AG04449 (cell line): ENCODE results near the gene ZNRF2.

Experiments used
- CTCF ChIA-PET: fragments of 350-600 bp; formaldehyde crosslinking; extraction: SDS; loops from one replicate; lab custom pipeline; 2021; ENCODE audit warnings: antibody characterized with exemption; lab: Yijun Ruan, JAX
- POLR2A ChIA-PET: fragments of 400-600, 350-600 bp; formaldehyde crosslinking; extraction: SDS; loops from one replicate; lab custom pipeline; 2020; ENCODE audit warnings: antibody characterized with exemption, inconsistent platforms; lab: Yijun Ruan, JAX
- DNase-seq: peaks from one replicate; pipeline ENCODE4 v3.0.0-alpha.2; 2010; ENCODE audit warnings: low read depth, low spot score
- H3K4me3 ChIP-seq: 2 replicates; pipeline ENCODE4 v1.5.1; 2011; ENCODE audit warnings: low read depth, mild to moderate bottlenecking, control low read depth, low read length
- CTCF ChIP-seq: IDR thresholded peaks from one replicate; pipeline ENCODE4 v1.5.1; 2011; ENCODE audit warnings: mild to moderate bottlenecking, moderate library complexity, low read length, control low read depth, inconsistent platforms; ENCODE audit not compliant: insufficient read depth; ENCODE audit errors: missing control alignments

The ZNRF2 gene

GRCh38 chr7:30349170-30349569 lies 64.8 kb downstream of the ZNRF2 start:
- ChIA-PET CTCF (interaction anchor here (0.9 to 2.1 kb wide), 4 partner anchors 12 to 176 kb away, joined by 3 to 8 read pairs (median 3); no protein-coding TSS in a partner anchor), POLR2A (no interaction called here)
- no peak for DNase-seq
- TF ChIP-seq CTCF = no peak
- H3K4me3 ChIP-seq = no peak overlapping the region

DNA sequence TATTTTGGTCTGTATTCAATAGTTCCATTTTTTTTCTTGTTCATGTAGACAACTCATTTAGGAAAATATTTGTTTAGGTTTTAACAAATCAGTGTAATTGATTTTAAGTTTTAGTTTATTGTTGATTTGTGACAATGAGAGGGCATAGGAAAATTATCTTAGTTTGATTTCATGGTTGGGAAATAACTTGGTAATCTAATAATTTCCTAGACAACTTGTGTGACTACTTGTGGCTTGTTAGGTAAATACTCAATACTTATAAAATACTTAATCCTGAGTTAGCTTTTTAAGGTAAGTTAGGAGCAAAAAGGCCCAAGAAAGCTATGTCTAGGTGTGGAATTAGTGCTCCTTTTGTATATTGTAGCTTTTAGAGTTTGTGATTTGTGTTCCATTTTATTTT lies 65.4 kb downstream of the ZNRF2 start:
- no peak for DNase-seq
- no peak overlapping the region for H3K4me3 ChIP-seq
- ChIA-PET POLR2A (no interaction called here), CTCF (interaction anchor here (0.8 to 2.1 kb wide), 3 partner anchors 13 to 63 kb away, joined by 3 to 8 read pairs (median 3); no protein-coding TSS in a partner anchor)
- no peak for TF ChIP-seq CTCF

GRCh38 chr7:30351286-30351685 lies 66.9 kb downstream of the ZNRF2 start:
- POLR2A ChIA-PET = no interaction called here
- no peak for DNase-seq
- no peak overlapping the region for H3K4me3 ChIP-seq
- TF ChIP-seq CTCF = no peak
- CTCF ChIA-PET = interaction anchor here (1.0 kb wide), 1 partner anchor 62 kb away, joined by 4 read pairs; no protein-coding TSS in a partner anchor

DNA sequence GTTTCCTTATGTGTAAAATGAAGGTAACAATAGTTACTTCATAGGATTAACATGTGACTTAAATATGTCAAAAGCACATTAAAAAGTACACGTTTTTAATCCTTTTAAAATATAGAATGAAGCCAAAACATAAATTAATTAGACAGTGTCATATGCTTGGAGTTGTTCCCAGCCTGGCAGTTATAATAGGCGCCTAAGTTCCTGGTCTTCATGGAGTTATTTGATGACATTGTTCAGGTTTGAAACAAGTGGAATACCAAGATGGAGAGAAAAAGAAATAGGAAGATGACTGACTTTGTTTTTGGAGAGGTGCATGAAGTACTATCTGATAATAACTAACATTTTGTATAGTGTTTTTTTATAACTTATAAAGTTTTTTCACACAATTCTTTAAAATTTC lies 67.3 kb downstream of the ZNRF2 start:
- no peak for DNase-seq
- ChIA-PET POLR2A (no interaction called here), CTCF (interaction anchor here (1.0 to 1.3 kb wide), 2 partner anchors 9 to 62 kb away, joined by 4 to 5 read pairs; no protein-coding TSS in a partner anchor)
- no peak overlapping the region for H3K4me3 ChIP-seq
- no peak for TF ChIP-seq CTCF

DNA sequence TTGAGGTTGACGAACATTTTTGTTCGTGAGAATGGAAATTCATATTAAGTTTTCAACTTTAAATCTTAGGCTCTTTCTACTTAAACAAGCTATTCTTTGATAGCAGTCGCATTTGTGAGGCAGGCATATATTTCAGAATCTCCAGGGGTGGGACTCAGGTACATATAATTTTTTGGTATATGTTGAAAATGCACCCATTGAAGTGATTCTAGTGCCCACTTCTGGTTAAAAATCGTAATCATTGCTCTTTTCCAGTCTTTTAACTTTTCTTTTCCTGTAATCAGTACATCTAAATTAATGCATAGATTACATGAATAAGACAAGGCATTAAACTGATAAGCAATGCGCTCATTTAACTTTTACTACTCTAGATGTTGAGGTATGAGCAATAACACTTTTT lies 67.8 kb downstream of the ZNRF2 start:
- no peak for TF ChIP-seq CTCF
- DNase-seq = no peak
- POLR2A ChIA-PET = no interaction called here
- CTCF ChIA-PET = interaction anchor here (1.1 to 1.3 kb wide), 2 partner anchors 10 to 116 kb away, joined by 3 to 5 read pairs; no protein-coding TSS in a partner anchor
- no peak overlapping the region for H3K4me3 ChIP-seq

GRCh38 chr7:30353532-30353931 lies 69.1 kb downstream of the ZNRF2 start:
- TF ChIP-seq CTCF = no peak
- ChIA-PET POLR2A (no interaction called here), CTCF (interaction anchor here (1.1 kb wide), 1 partner anchor 115 kb away, joined by 3 read pairs; no protein-coding TSS in a partner anchor)
- no peak for DNase-seq
- no peak overlapping the region for H3K4me3 ChIP-seq
